Measurements from ENCODE around the gene CTIF. TPM values are rescaled to one million over a fixed set of nuclear protein-coding genes. Genes with fewer than 3 reads are reported as not detected.

The CTIF gene
- total and polyA plus RNA-seq, 5 donors: 41.0 to 78.2 (median 48.5) TPM

DNA sequence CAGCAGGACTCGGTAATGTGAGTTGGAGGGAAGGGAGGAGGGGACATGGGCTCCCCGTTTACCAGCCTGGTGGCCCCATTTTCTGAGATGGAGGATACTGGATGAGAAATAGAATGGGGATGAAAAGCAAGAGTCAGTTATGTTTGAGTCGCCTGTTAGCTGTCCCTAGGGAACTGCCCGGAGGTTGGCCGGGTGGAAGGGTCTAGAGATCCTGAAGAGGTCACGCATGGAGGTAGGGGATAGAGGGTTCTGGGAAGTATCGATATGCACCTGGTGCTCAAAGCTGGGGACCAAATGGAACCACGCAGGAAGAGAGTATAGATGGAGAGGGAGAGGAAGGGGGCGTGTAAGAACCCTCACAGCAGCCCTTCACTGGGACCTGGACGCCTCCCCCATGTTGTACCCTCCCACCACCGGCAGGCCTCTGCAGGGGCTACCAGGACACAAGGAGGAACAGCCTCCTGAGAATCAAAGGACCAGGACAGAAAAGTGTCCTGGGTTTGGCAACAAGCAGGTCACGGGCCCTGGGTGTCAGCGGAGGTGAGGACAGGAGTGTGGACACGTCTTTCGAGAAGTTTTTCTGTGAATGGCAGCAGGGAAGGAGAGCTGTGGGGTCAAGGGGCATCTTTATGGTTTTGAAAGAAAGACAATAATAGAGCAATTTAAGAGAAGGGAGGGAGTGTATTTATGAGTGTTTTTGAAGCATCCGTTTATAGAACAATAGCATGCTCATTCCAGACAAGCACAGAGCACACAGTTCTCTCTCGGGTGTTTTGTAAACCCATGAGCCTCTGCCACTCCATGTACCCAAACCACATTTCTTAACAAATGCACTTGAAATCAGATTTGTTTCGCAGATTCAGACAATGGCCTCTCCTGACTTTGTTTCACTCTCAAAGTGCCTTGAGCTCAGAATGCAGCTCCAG is 279.8 kb downstream of the CTIF start:
- Histone ChIP-seq H3K4me3 (ENCODE audit: low read length) (no peak overlapping the region), H3K4me1 (ENCODE audit: control insufficient read depth, insufficient read depth, low read length) (peaks cover 8% of the 10 kb centered on the region), H3K27me3 (ENCODE audit: control insufficient read depth, insufficient read depth) (no peaks in the 10 kb centered on the region), H3K9me3 (ENCODE audit: control insufficient read depth, low read length) (no peaks in the 10 kb centered on the region), H3K27ac (ENCODE audit: low read length) (peak overlapping the region; percentile 63)
- DNase-seq (peak; percentile 9 to 49 (median 46)), ATAC-seq (peak in 1 of 2 donors; percentile 7)
- intact Hi-C loops (cut with DNase I): no loop called here
- WGBS: 71% methylated on average over 18 of the region's 18 CpGs

DNA sequence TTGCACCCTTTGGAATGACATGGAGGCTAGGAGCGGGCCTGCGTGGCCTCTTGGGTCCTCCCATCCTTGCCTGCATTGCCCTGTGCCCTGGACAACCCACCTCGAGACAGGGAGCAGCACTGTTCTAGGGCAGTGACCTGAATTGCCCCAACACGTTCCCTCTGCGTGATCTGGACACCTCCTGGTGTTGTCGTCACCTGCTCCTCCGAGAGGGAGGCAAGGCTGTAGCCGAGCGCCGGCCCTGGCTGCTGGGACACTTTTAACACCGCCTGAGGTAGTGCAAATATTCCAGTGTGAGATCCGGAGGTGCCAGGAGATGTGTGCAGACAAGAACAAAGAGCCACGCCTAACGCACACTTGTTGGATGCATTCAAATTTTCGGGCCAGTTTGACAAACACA is 280.4 kb downstream of the CTIF start:
- Histone ChIP-seq H3K4me3 (ENCODE audit: low read length) (no peak overlapping the region), H3K27me3 (ENCODE audit: control insufficient read depth, insufficient read depth) (no peaks in the 10 kb centered on the region), H3K4me1 (ENCODE audit: control insufficient read depth, insufficient read depth, low read length) (peaks cover 4% of the 10 kb centered on the region), H3K9me3 (ENCODE audit: control insufficient read depth, low read length) (no peaks in the 10 kb centered on the region), H3K27ac (ENCODE audit: low read length) (peak overlapping the region; percentile 71)
- intact Hi-C loops (cut with DNase I): no loop called here
- DNase-seq (peak; percentile 70 to 87 (median 87)), ATAC-seq (peak; percentile 85 to 92)
- WGBS: 68% methylated on average over 15 of the region's 15 CpGs

DNA sequence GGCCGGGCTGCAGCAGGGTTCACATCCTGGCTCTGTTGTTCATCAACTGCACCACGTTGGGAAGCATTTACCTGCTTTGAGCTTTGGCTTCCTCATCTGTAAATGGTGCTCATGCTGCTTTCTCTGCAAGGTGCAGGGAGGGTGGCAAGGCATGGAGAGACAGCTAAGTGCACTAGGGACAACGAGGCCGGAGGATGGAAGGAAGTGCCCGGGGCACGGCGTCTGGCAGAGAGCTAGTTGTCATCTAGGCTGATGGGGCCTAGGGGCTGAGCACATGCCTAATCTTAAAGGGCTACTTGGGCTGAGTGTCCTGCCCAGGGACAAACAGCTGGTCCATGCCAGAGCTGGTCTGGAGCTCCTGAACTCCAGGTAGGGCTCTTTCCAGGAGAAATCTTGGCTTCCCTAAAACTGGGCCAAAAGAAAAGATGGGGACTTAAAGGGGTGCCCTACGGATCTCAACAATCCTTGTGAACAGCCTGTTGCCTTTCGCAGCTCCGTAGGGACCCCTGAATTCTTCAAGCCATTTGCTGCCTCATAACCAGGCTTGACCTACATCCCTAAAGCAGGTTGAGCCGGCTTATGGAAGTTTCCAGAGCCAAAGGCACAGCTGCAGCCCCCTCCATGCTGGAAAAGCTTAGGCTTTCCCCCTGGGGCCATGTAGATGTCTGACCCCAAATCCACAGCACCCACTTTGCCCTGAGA is 281.1 kb downstream of the CTIF start:
- no peak for ATAC-seq
- intact Hi-C loops (cut with DNase I): loop anchor here in 3 of 4 donors (10.0 kb wide), 3 partner anchors 45 to 125 kb away; no protein-coding TSS in a partner anchor
- no peaks in the 10 kb centered on the region for H3K9me3 ChIP-seq (ENCODE audit: control insufficient read depth, low read length)
- H3K27ac ChIP-seq (ENCODE audit: low read length): peak overlapping the region; percentile 71
- no peaks in the 10 kb centered on the region for H3K27me3 ChIP-seq (ENCODE audit: control insufficient read depth, insufficient read depth)
- 73% methylated on average over 11 of the region's 11 CpGs for WGBS
- peaks cover 5% of the 10 kb centered on the region for H3K4me1 ChIP-seq (ENCODE audit: control insufficient read depth, insufficient read depth, low read length)
- peak; percentile 7 to 37 (median 35) for DNase-seq
- H3K4me3 ChIP-seq (ENCODE audit: low read length): no peak overlapping the region

DNA sequence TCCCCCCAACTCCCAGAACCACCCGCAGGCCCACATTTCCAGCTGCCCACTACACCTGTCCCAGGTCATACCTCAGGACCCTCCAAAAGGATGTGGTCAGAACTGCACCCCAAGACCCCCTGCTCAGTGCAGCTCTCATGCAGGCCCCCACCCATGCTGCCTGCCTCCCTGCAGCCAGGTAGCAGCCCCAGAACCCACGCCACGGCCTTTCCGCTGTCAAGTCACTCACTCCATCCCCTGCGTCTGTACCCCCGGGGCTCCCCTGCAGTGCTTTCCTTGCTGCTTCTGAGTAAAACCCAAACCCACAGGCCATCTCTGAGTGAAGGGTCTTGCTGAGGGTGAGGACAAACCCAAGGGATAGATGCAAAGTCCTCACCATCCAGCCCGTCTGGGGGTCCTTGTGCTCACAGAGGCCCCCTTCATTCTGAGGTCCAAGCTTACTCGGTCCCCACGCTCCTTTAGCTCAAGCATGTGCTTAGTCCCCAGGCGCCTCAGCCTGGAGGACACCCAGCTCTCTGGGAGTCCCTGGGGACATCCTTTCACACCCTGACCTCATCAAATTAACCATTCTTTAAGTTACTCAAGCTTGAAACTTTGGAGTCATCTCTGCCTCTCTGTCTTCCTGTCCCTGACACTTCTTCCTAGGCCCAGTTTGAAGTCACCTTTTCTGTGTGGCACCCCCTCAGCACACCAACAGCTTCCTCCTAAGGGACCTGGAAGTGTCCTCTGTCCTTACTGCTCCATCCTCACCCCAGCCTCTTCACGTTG is 281.8 kb downstream of the CTIF start:
- H3K9me3 ChIP-seq (ENCODE audit: control insufficient read depth, low read length): no peaks in the 10 kb centered on the region
- intact Hi-C loops (cut with DNase I): loop anchor here in 3 of 4 donors (10.0 kb wide), 3 partner anchors 46 to 124 kb away; no protein-coding TSS in a partner anchor
- ATAC-seq (no peak), DNase-seq (peak; percentile 6 to 31 (median 20))
- H3K4me1 ChIP-seq (ENCODE audit: control insufficient read depth, insufficient read depth, low read length): peaks cover 13% of the 10 kb centered on the region
- H3K27me3 ChIP-seq (ENCODE audit: control insufficient read depth, insufficient read depth): no peaks in the 10 kb centered on the region
- peak overlapping the region; percentile 16 for H3K27ac ChIP-seq (ENCODE audit: low read length)
- WGBS: 86% methylated on average over 11 of the region's 11 CpGs
- H3K4me3 ChIP-seq (ENCODE audit: low read length): no peak overlapping the region

DNA sequence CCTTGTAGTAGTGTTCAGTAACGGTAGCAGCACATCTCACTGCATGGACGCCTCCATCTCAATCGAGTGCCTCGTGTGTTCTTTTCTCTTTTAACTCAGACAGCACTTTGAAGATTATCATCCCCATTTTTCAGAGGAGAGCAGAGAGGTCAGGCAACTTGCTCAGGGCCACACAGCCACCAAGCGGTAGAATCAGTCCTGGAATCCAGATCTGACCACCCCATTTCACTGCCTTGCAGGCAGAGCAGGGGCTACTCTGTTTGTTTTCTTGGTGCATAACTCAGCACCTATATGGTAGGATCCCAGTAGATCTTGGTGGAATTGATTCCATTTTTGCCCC is 282.4 kb downstream of the CTIF start:
- Histone ChIP-seq H3K27ac (ENCODE audit: low read length) (peak overlapping the region; percentile 1), H3K9me3 (ENCODE audit: control insufficient read depth, low read length) (no peaks in the 10 kb centered on the region), H3K4me1 (ENCODE audit: control insufficient read depth, insufficient read depth, low read length) (peaks cover 17% of the 10 kb centered on the region), H3K27me3 (ENCODE audit: control insufficient read depth, insufficient read depth) (no peaks in the 10 kb centered on the region), H3K4me3 (ENCODE audit: low read length) (no peak overlapping the region)
- 90% methylated on average over 5 of the region's 5 CpGs for WGBS
- intact Hi-C loops (cut with DNase I): loop anchor here in 3 of 4 donors (10.0 kb wide), 3 partner anchors 46 to 124 kb away; no protein-coding TSS in a partner anchor
- DNase-seq (peak in 1 of 3 donors; percentile 4), ATAC-seq (no peak)

DNA sequence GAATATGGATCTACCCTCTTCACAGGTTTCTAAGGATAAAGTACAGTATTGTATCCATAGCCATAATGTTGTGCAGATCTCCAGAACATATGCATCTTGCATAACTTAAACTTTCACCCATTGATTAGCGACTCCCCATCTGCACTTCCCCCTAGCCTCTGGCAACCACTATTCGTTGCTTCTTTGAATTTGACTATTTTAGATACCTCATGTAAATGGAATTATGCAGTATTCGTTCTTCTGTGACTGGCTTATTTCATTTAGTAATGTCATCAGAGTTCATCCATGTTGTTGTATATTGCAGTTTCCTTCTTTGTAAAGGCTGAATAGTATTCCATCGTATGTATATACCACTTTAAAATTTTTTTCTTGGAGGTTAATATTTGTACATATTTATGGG is 283.0 kb downstream of the CTIF start:
- H3K4me3 ChIP-seq (ENCODE audit: low read length): no peak overlapping the region
- no peaks in the 10 kb centered on the region for H3K9me3 ChIP-seq (ENCODE audit: control insufficient read depth, low read length)
- H3K27me3 ChIP-seq (ENCODE audit: control insufficient read depth, insufficient read depth): no peaks in the 10 kb centered on the region
- ATAC-seq (no peak), DNase-seq (no peak)
- intact Hi-C loops (cut with DNase I): loop anchor here in 3 of 4 donors (10.0 kb wide), 3 partner anchors 47 to 123 kb away; no protein-coding TSS in a partner anchor
- peaks cover 24% of the 10 kb centered on the region for H3K4me1 ChIP-seq (ENCODE audit: control insufficient read depth, insufficient read depth, low read length)
- WGBS: 63% methylated on average over 4 of the region's 4 CpGs
- H3K27ac ChIP-seq (ENCODE audit: low read length): no peak overlapping the region

DNA sequence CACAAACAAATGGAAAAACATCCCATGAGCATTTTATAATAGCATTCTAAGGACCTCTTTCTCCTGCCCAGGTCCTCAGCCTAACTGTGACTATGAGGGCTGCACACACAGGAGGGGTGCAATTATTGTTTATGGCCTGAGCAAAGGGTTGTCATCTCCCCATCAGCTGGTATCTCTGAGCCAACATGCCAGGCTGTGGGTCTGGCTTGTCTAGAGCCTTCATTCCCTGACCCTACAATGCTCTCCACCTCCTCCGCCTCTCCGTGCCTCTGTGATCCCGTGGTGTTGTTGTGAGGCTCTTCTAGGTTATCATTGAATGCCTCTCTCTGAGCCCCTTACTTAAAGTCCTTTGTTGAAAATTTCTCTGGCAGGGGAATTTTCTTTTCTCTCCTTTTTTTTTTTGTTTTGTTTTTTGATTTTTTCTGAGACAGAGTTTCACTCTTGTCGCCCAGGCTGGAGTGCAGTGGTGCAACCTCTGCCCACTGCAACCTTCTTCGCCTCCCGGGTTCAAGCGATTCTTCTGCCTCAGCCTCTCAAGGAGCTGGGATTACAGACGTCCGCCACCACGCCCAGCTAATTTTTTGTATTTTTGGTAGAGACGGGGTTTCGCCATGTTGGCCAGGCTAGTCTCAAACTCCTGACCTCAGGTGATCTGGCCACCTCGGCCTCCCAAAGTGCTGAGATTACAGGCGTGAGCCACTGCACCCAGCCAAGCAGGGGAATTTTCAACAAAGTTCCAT is 285.6 kb downstream of the CTIF start:
- DNase-seq: peak; percentile 2 to 28 (median 25)
- H3K27ac ChIP-seq (ENCODE audit: low read length): peak overlapping the region; percentile 87
- intact Hi-C loops (cut with DNase I): loop anchor here in 3 of 4 donors (10.0 kb wide), 3 partner anchors 50 to 120 kb away; no protein-coding TSS in a partner anchor
- no peaks in the 10 kb centered on the region for H3K9me3 ChIP-seq (ENCODE audit: control insufficient read depth, low read length)
- 84% methylated on average over 14 of the region's 14 CpGs for WGBS
- no peak for ATAC-seq
- no peak overlapping the region for H3K4me3 ChIP-seq (ENCODE audit: low read length)
- H3K27me3 ChIP-seq (ENCODE audit: control insufficient read depth, insufficient read depth): no peaks in the 10 kb centered on the region
- peaks cover 40% of the 10 kb centered on the region for H3K4me1 ChIP-seq (ENCODE audit: control insufficient read depth, insufficient read depth, low read length)

DNA sequence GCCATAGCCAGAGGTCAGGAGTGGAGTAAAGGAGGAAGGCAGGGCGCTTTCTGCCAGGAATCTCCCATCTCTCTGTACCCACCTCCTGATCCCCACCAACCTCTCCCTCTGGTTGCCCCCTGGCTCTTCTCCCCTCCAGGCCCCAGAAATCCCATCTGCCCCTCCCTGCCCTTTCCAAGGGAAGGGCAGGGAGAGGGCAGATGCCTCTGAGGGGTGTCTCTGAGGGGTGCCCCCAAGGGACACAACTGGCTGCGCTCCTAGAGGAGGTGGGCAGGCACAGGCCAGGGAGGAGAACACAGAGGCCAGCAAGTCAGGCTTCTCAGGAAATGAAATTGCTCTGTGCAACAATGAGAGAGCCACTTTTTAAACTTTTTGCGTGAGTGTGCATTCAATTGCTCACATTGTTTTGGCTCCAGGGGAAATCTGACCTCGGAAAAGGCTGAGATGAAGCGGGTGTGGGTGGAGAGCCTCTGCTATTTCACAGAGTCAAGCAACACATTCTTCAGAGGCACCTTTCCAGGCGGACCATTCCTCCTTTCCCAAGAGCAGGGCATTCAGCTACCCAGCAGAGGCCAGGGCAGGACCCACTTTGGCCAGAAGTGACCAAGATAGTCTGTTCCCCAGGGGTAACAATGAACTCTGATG is 286.4 kb downstream of the CTIF start:
- Histone ChIP-seq H3K9me3 (ENCODE audit: control insufficient read depth, low read length) (no peaks in the 10 kb centered on the region), H3K27me3 (ENCODE audit: control insufficient read depth, insufficient read depth) (no peaks in the 10 kb centered on the region), H3K4me3 (ENCODE audit: low read length) (no peak overlapping the region), H3K4me1 (ENCODE audit: control insufficient read depth, insufficient read depth, low read length) (peaks cover 40% of the 10 kb centered on the region), H3K27ac (ENCODE audit: low read length) (peak overlapping the region; percentile 87)
- ATAC-seq: peak; percentile 17 to 67
- peak in 2 of 3 donors; percentile 55 to 81 for DNase-seq
- 33% methylated on average over 6 of the region's 6 CpGs for WGBS
- intact Hi-C loops (cut with DNase I): loop anchor here in 3 of 4 donors (5.0 to 10.0 kb wide), 4 partner anchors 43 to 120 kb away; no protein-coding TSS in a partner anchor

DNA sequence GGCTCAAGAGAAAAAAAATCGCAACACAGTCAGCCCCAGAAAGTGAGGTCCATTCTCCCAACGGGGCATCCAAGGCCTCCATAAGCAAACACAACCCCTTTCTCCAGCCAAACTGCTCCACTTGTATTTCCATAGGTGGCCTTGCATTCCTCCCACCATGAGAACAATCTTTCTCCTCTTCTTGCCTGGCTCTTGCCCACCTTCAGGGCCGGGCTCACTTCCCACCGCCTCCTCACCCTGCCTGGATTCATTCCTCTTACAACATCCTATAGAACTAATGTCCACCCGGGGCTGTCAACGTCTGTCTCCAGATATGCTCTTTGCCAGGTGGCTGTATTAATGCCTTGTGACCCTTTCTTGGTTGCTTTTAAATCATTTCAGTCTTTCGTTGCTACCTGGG is 287.4 kb downstream of the CTIF start:
- no peaks in the 10 kb centered on the region for H3K27me3 ChIP-seq (ENCODE audit: control insufficient read depth, insufficient read depth)
- no peak overlapping the region for H3K4me3 ChIP-seq (ENCODE audit: low read length)
- intact Hi-C loops (cut with DNase I): loop anchor here in 3 of 4 donors (5.0 to 10.0 kb wide), 4 partner anchors 44 to 119 kb away; no protein-coding TSS in a partner anchor
- H3K9me3 ChIP-seq (ENCODE audit: control insufficient read depth, low read length): no peaks in the 10 kb centered on the region
- peak in 2 of 3 donors; percentile 5 to 24 for DNase-seq
- peak overlapping the region; percentile 87 for H3K27ac ChIP-seq (ENCODE audit: low read length)
- peaks cover 40% of the 10 kb centered on the region for H3K4me1 ChIP-seq (ENCODE audit: control insufficient read depth, insufficient read depth, low read length)
- WGBS: 58% methylated on average over 7 of the region's 7 CpGs
- ATAC-seq: no peak
